K562 (cell line): ENCODE measurements around the gene KRT81. TPM values are rescaled to one million over a fixed set of nuclear protein-coding genes. Genes with fewer than 3 reads are reported as not detected.

Experiments used
- ATAC-seq: fragments of 200-7000 bp; cut with Tn5 transposase; 3 replicates; pipeline ENCODE4 v1.9.1; 2020; ENCODE audit warnings: moderate library complexity
- BruUV-seq: library from RNA; stranded (reverse); fragments of 400-500 nt; replicated peaks from 2 replicates; lab custom pipeline; 2021; lab: Mats Ljungman, UMichigan
- CTCF ChIA-PET: fragments of 300-600 bp; formaldehyde crosslinking; extraction: SDS; loops from one replicate; lab custom pipeline; 2021; ENCODE audit warnings: low intra/inter-chr PET ratio; lab: Yijun Ruan, JAX
- POLR2A ChIA-PET: fragments of 300-600, 350-650 bp; sonication (Branson Sonifier 250); formaldehyde crosslinking; extraction: SDS; loops from one replicate; lab custom pipeline; 2021; ENCODE audit warnings: antibody characterized with exemption, inconsistent platforms; lab: Yijun Ruan, JAX
- DNase-seq, 4 experiments: peaks; one replicate each; pipeline versions ENCODE4 v3.0.0 to v3.0.0-alpha.2; 2011 to 2018; ENCODE audit warnings: low spot score in 3 of 4, mixed read lengths in 3 of 4; ENCODE audit errors: extremely low read depth in 1 of 4
- FAIRE-seq: peaks from 2 replicates; lab custom pipeline; 2011; peaks lifted over from hg19 to GRCh38; lab: Jason Lieb, UNC
- H2AFZ ChIP-seq: 2 replicates; pipeline ENCODE4 v1.6.0; 2011; ENCODE audit warnings: low read depth, low read length, control low read depth, inconsistent platforms
- H3K27ac ChIP-seq: fragments of 200-600 bp; 3 replicates; pipeline ENCODE4 v1.8.0; 2011; ENCODE audit warnings: low read depth, mild to moderate bottlenecking, control low read depth, inconsistent platforms, low read length, moderate library complexity, mixed read lengths; ENCODE audit errors: extremely low read depth
- H3K27me3 ChIP-seq, 2 experiments: fragments of 300-600 bp in 1 of 2; 2 replicates in 1 of 2; 3 replicates in 1 of 2; pipeline versions ENCODE4 v1.6.0 to v1.8.0; 2011; ENCODE audit warnings: inconsistent platforms in 2 of 2, low read length in 2 of 2, mild to moderate bottlenecking in 1 of 2, mixed read lengths in 1 of 2, moderate library complexity in 1 of 2; ENCODE audit not compliant: control insufficient read depth in 2 of 2, insufficient read depth in 2 of 2
- H3K36me3 ChIP-seq: fragments of 300-600 bp; 3 replicates; pipeline ENCODE4 v1.8.0; 2011; ENCODE audit warnings: mild to moderate bottlenecking, low read length, inconsistent platforms; ENCODE audit not compliant: control insufficient read depth, insufficient read depth
- H3K4me1 ChIP-seq, 2 experiments: fragments of 200-600 bp in 1 of 2; replicated peaks in 1 of 2; 2 replicates in 1 of 2; 3 replicates in 1 of 2; pipeline versions ENCODE4 v1.5.1 to v1.8.0; 2011; ENCODE audit warnings: inconsistent platforms in 2 of 2, low read length in 2 of 2, mild to moderate bottlenecking in 1 of 2, mixed read lengths in 1 of 2, moderate library complexity in 1 of 2; ENCODE audit not compliant: control insufficient read depth in 2 of 2, insufficient read depth in 2 of 2
- H3K4me2 ChIP-seq: 2 replicates; pipeline ENCODE4 v1.6.1; 2011; ENCODE audit warnings: low read length, control low read depth, inconsistent platforms, mixed read lengths; ENCODE audit not compliant: insufficient read depth
- H3K4me3 ChIP-seq: fragments of 200-600 bp; sonication (generic), shearing (Covaris generic); 2 replicates; pipeline ENCODE4 v1.5.1; 2016; ENCODE audit warnings: control low read depth, inconsistent platforms
- H3K79me2 ChIP-seq: fragments of 200-600 bp; 3 replicates; pipeline ENCODE4 v1.8.0; 2011; ENCODE audit warnings: low read length, inconsistent platforms; ENCODE audit not compliant: control insufficient read depth, insufficient read depth
- H3K9ac ChIP-seq, 2 experiments: 2 replicates each; pipeline versions ENCODE4 v1.6.0 to v1.6.1; 2011; ENCODE audit warnings: low read depth in 2 of 2, low read length in 2 of 2, control low read depth in 1 of 2, inconsistent platforms in 1 of 2, mild to moderate bottlenecking in 1 of 2, mixed read lengths in 1 of 2; ENCODE audit not compliant: insufficient read depth in 1 of 2
- H3K9me1 ChIP-seq: one replicate; pipeline ENCODE4 v1.6.0; 2011; ENCODE audit warnings: inconsistent platforms, mild to moderate bottlenecking, low read length, moderate library complexity; ENCODE audit not compliant: control insufficient read depth, insufficient read depth
- H3K9me3 ChIP-seq: replicated peaks from 2 replicates; pipeline ENCODE4 v1.5.1; 2011; ENCODE audit warnings: low read depth, low read length, inconsistent platforms; ENCODE audit not compliant: control insufficient read depth, insufficient read depth
- H4K20me1 ChIP-seq: replicated peaks from 2 replicates; pipeline ENCODE4 v1.6.1; 2011; ENCODE audit warnings: low read length, inconsistent platforms, mixed read lengths; ENCODE audit not compliant: control insufficient read depth, insufficient read depth
- BCLAF1 ChIP-seq, 2 experiments: fragments of 450-650 bp in 1 of 2; IDR thresholded peaks; 2 replicates each; pipeline ENCODE4 v1.6.1; 2011 to 2017; ENCODE audit warnings: low read depth in 2 of 2, antibody characterized with exemption in 1 of 2, borderline replicate concordance in 1 of 2, low read length in 1 of 2, mild to moderate bottlenecking in 1 of 2, mixed read lengths in 1 of 2; ENCODE audit not compliant: control insufficient read depth in 1 of 2
- FOSL1 ChIP-seq: fragments of 200-800 bp; sonication (Bioruptor generic); conservative IDR thresholded peaks from 2 replicates; pipeline ENCODE4 v1.6.1; 2016; ENCODE audit warnings: missing genetic modification characterization, missing compliant biosample characterization
- FOXA3 ChIP-seq, 2 experiments: fragments of 450-650 bp in 1 of 2; sonication (generic) in 1 of 2; formaldehyde crosslinking; IDR thresholded peaks in 1 of 2; conservative IDR thresholded peaks in 1 of 2; 2 replicates each; pipeline versions ENCODE4 v1.4.0 to v1.8.0; 2020 to 2022; ENCODE audit warnings: mild to moderate bottlenecking in 2 of 2, missing genetic modification reagents in 1 of 2
- JUND ChIP-seq, 2 experiments: IDR thresholded peaks; 2 replicates in 1 of 2; 3 replicates in 1 of 2; pipeline ENCODE4 v1.6.1; 2011; ENCODE audit warnings: borderline replicate concordance in 2 of 2, low read depth in 2 of 2, low read length in 2 of 2, improper control_type of control experiment in 1 of 2, missing biosample characterization in 1 of 2, missing genetic modification characterization in 1 of 2, missing genetic modification reagents in 1 of 2
- PCBP1 ChIP-seq: fragments of 200-400 bp; formaldehyde crosslinking; IDR thresholded peaks from 2 replicates; pipeline ENCODE4 v1.6.1; 2018; ENCODE audit warnings: mild to moderate bottlenecking, low read depth, low read length; ENCODE audit not compliant: poor library complexity, severe bottlenecking
- PCBP2 ChIP-seq: fragments of 200-400 bp; formaldehyde crosslinking; IDR thresholded peaks from 2 replicates; pipeline ENCODE4 v1.6.1; 2018; ENCODE audit warnings: low read length, low read depth, mild to moderate bottlenecking, moderate library complexity; ENCODE audit not compliant: poor library complexity, severe bottlenecking
- POLR2B ChIP-seq: fragments of 450-650 bp; IDR thresholded peaks from 2 replicates; pipeline ENCODE4 v1.6.1; 2018; ENCODE audit warnings: low read depth; ENCODE audit not compliant: partially characterized antibody
- RNF219 ChIP-seq: fragments of 250-450 bp; sonication (Bioruptor Pico); IDR thresholded peaks from 2 replicates; pipeline ENCODE4 v1.5.0; 2022; ENCODE audit warnings: mild to moderate bottlenecking
- RUNX1 ChIP-seq: sonication (generic); IDR thresholded peaks from 2 replicates; pipeline ENCODE4 v1.6.1; 2016; ENCODE audit warnings: antibody characterized with exemption, low read depth
- ZNF785 ChIP-seq: fragments of 250-450 bp; sonication (Bioruptor Pico); IDR thresholded peaks from 2 replicates; pipeline ENCODE4 v1.4.0; 2020; ENCODE audit warnings: mild to moderate bottlenecking
- WGBS: fragments of 100-300 bp; shearing (Covaris generic); methylation state at CpG from one replicate; pipeline ENCODE4 v1.1.6; 2016; ENCODE audit warnings: low coverage, mixed read lengths; ENCODE audit not compliant: insufficient coverage; ENCODE audit errors: missing lambda C conversion rate; 5-methylcytosine and 5-hydroxymethylcytosine counted together
- in situ Hi-C: fragments of 300-500 bp; cut with MboI; formaldehyde crosslinking; loops from 4 replicates; pipeline ENCODE4 v1.15.0; 2018; ENCODE audit warnings: inconsistent platforms, mixed read lengths
- intact Hi-C: fragments of 100-400 bp; cut with micrococcal nuclease; formaldehyde crosslinking; loops from 2 replicates; pipeline ENCODE4 v1.14.2; 2022
- polyA plus RNA-seq, 8 experiments: library from polyadenylated mRNA; depleted of rRNA in 4 of 8; stranded (reverse) in 5 of 8; unstranded in 3 of 8; fragments of >200 nt; fragmentation: Nextera tagmentation in 2 of 8; fragmentation: Illumina TruSeq in 1 of 8; extraction: Ambion mirVana in 2 of 8; extraction: Trizol in 1 of 8; gene quantifications; 2 replicates each; pipeline versions ENCODE4 v1.2.1 to v1.2.3, GENCODE V29; 2011 to 2014; ENCODE audit warnings: inconsistent platforms in 1 of 8, missing spikeins in 1 of 8
- total RNA-seq, 7 experiments: library from RNA; depleted of rRNA in 6 of 7; stranded (reverse); fragments of >200 nt in 6 of 7; fragmentation: Illumina TruSeq in 2 of 7; extraction: Trizol in 2 of 7; gene quantifications; 2 replicates each; pipeline versions ENCODE4 v1.2.1 to v1.2.3, GENCODE V29; 2011 to 2021; ENCODE audit warnings: low replicate concordance in 1 of 7

Gene KRT81
- total and polyA plus RNA-seq, 9 of the 15 experiments (the other 6 are each of a cell fraction or from before 2014, with no cell fraction given): 0.27 TPM; not detected in 8

DNA sequence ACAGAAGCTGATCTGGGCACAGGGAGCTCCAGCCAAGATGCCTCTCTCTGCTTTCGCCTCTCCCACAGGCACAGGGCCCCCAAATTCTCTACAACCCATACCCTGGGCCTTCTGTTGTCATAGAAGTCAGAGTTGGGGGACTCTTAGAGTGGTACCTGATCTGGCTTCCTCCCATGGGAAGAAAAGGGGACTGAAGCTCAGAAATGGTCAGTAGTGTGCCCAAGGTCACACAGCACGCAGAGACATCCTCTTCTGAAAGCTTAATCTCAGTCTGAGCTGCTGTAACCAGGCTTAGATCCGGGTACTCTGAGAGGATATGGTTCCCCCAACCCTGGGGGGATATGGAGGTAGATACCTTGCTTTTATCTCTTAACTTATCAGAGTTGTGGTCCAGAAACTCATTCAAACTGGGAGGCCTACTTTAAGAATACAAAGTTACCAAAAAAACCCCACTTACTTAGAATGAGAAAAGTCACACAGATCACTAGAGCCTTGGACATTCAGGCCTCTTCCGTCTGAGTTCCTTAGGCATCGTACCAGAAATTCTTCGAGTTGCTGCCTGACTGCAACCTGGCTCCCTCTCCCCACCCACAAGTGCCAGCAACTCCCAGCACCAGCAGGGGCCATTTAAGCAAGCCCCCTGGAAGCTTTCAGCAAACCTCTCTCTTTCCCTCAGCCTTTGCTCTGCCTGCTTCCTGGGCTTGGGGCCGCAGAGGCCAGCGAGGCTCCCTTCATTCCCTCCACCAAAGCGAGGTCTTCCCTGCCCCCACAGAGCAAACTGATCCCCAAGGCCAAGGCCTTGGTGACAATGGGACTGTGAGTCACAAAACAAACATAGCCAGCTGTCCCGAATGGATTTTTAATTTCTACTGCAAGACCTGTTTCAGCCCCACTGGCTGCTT, 44.4 kb downstream of the KRT81 start:
- Histone ChIP-seq H2AFZ (no peak overlapping the region), H3K27me3 (peaks cover 15 to 70% of the 10 kb centered on the region in 2 experiments), H3K9ac (0 out of 4 replicates have a peak overlapping the region, but pooled peaks of 1 of the 2 experiments have one; percentile 17), H3K9me1 (no peaks in the 10 kb centered on the region), H3K36me3 (no peaks in the 10 kb centered on the region), H3K27ac (no peak overlapping the region), H3K4me3 (no peak overlapping the region), H3K4me1 (no peaks in the 10 kb centered on the region), H3K4me2 (no peak overlapping the region), H3K79me2 (no peaks in the 10 kb centered on the region), H4K20me1 (0 out of 2 replicates have a peak, but pooled peaks cover 7% of the 10 kb centered on the region), H3K9me3 (no peaks in the 10 kb centered on the region)
- DNase-seq (no peak), FAIRE-seq (no peak), ATAC-seq (no peak)
- intact Hi-C loops (no loop called here), in situ Hi-C loops (no loop called here)
- CTCF ChIA-PET: no interaction called here
- WGBS: 2% methylated on average over 10 of the region's 10 CpGs
- no TSS peak for BruUV-seq
- POLR2A ChIA-PET: no interaction called here
- no peak for TF ChIP-seq ZNF785 (CRISPR knock-in tag)
- TF ChIP-seq RNF219 (CRISPR knock-in tag): no peak
- TF ChIP-seq PCBP2: no peak
- peak; percentile 77 for TF ChIP-seq FOSL1 (tag)
- TF ChIP-seq PCBP1: no peak
- no peak for TF ChIP-seq RUNX1
- TF ChIP-seq POLR2B: no peak
- TF ChIP-seq BCLAF1 (IDR thresholded peaks at IDR 0.05; ENCODE audit: borderline replicate concordance in 1 of 2, control insufficient read depth in 1 of 2, low read depth in 2 of 2, low read length in 1 of 2): no peak
- peak; percentile 74 to 89 for TF ChIP-seq FOXA3 (CRISPR knock-in tag; conservative IDR thresholded peaks at IDR 0.05 in 1 of 2, IDR thresholded peaks at IDR 0.05 in 1 of 2)
- TF ChIP-seq JUND (IDR thresholded peaks at IDR 0.05; ENCODE audit: borderline replicate concordance, low read depth, low read length): peak; percentile 43; the same call in 1 of the 2 replicates
- TF ChIP-seq JUND (tag; IDR thresholded peaks at IDR 0.05; ENCODE audit: borderline replicate concordance, low read depth, low read length): no peak; the same call in 2 of the 3 replicates
